ENCODE results near the gene HELZ. TPM values are rescaled to one million over a fixed set of nuclear protein-coding genes. Genes with fewer than 3 reads are reported as not detected.
"Not testable (repeated sequence)": the region's sequence is repeated elsewhere in the genome, so short reads cannot be mapped to it uniquely, and the experiment has no call there.

HELZ gene
- total and polyA plus RNA-seq, 10 donors: 2.5 to 154 (median 88.7) TPM

DNA sequence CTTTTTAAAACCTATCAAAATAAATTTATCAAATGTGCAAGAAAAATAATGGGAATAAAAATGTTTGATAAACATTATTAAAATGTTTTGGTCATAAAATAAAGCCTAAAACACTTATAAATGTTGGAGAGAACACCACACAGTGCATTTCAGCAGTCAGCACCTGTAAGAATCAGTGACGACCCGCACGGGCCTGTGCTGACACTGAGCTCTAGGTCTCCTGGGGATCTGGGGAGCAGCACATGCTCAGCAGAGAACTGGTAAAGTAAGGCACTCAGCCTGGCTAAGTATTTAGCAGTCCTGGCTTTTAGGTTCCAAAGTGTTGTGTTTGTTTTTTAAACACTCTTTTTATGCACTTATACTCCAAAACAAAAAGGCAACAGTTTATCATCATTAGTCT lies 46.9 kb downstream of the HELZ start:
- Histone ChIP-seq H3K4me1 (no peaks in the 10 kb centered on the region), H3K27ac (no peak overlapping the region), H3K4me3 (no peak overlapping the region), H3K27me3 (replicated peaks in 1 of 7) (no peaks in the 10 kb centered on the region), H3K36me3 (peaks cover 0 to 99% (median 44%) of the 10 kb centered on the region in 6 donors), H3K9me3 (no peaks in the 10 kb centered on the region)
- TF ChIP-seq, protein P1, sequence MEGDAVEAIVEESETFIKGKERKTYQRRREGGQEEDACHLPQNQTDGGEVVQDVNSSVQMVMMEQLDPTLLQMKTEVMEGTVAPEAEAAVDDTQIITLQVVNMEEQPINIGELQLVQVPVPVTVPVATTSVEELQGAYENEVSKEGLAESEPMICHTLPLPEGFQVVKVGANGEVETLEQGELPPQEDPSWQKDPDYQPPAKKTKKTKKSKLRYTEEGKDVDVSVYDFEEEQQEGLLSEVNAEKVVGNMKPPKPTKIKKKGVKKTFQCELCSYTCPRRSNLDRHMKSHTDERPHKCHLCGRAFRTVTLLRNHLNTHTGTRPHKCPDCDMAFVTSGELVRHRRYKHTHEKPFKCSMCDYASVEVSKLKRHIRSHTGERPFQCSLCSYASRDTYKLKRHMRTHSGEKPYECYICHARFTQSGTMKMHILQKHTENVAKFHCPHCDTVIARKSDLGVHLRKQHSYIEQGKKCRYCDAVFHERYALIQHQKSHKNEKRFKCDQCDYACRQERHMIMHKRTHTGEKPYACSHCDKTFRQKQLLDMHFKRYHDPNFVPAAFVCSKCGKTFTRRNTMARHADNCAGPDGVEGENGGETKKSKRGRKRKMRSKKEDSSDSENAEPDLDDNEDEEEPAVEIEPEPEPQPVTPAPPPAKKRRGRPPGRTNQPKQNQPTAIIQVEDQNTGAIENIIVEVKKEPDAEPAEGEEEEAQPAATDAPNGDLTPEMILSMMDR (IDR thresholded peaks at IDR 0.05 in 8 of 11, conservative IDR thresholded peaks at IDR 0.05 in 3 of 11): no peak
- no peak for TF ChIP-seq POLR2A (IDR thresholded peaks at IDR 0.05)
- no peak for TF ChIP-seq POLR2AphosphoS5 (IDR thresholded peaks at IDR 0.05)
- DNase-seq: no peak
- intact Hi-C loops (cut with DNase I; ENCODE audit: low total_unique reads): no loop called here
- WGBS, 5 donors: 82 to 95% (median 91%) methylated on average over 3 of the region's 3 CpGs

DNA sequence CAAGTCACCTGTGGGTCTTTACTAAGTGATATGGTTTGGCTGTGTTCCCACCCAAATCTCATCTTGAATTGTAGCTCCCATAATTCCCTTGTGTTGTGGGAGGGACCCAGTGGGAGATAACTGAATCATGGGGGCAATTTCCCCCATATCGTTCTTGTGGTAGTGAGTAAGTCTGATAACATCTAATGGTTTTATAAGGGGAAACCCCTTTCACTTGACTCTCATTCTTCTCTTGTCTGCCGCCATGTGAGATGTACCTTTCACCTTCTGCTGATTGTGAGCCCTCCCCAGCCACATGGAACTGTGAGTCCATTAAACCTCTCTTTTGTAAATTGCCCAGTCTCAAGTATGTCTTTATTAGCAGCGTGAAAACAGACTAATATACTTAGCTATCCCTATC lies 48.0 kb downstream of the HELZ start:
- H3K4me3 ChIP-seq; DNase-seq; H3K9me3 ChIP-seq; H3K4me1 ChIP-seq; intact Hi-C loops (cut with DNase I; ENCODE audit: low total_unique reads); H3K27ac ChIP-seq; H3K27me3 ChIP-seq (replicated peaks in 1 of 7): not testable (repeated sequence)
- WGBS, 5 donors: 72 to 85% (median 76%) methylated on average over 3 of the region's 3 CpGs
- H3K36me3 ChIP-seq: peaks cover 0 to 99% (median 38%) of the 10 kb centered on the region in 6 donors

DNA sequence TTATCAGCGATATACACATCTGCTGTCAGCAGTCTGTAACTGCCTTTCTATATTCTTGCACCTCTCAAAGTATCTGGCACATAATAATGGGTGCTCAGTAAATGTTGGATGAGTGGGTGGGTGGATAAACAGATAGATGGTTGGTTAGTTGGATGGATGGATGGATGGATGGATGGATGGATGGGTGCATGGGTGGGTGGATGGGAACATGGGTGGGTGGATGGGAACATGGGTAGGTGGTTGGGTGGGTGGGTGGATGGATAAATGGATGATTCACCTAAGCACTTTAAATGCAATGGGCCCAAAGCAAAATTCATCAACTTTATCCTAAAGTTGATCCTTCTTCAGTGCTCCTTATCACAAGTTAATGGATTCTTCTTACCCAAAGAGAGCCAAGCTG lies 48.6 kb downstream of the HELZ start:
- peaks cover 0 to 3% (median 0%) of the 10 kb centered on the region in 6 donors for H3K4me1 ChIP-seq
- TF ChIP-seq POLR2A (IDR thresholded peaks at IDR 0.05) (no peak), POLR2AphosphoS5 (IDR thresholded peaks at IDR 0.05) (no peak)
- TF ChIP-seq, protein P1 (IDR thresholded peaks at IDR 0.05 in 8 of 11, conservative IDR thresholded peaks at IDR 0.05 in 3 of 11): no peak
- no peak overlapping the region for H3K27ac ChIP-seq
- intact Hi-C loops (cut with DNase I; ENCODE audit: low total_unique reads): no loop called here
- H3K4me3 ChIP-seq: no peak overlapping the region
- DNase-seq: no peak
- peaks cover 0 to 99% (median 41%) of the 10 kb centered on the region in 6 donors for H3K36me3 ChIP-seq
- no peaks in the 10 kb centered on the region for H3K27me3 ChIP-seq (replicated peaks in 1 of 7)
- 96 to 100% (median 100%) methylated on average over 1 of the region's 1 CpG for WGBS, 5 donors
- no peaks in the 10 kb centered on the region for H3K9me3 ChIP-seq

DNA sequence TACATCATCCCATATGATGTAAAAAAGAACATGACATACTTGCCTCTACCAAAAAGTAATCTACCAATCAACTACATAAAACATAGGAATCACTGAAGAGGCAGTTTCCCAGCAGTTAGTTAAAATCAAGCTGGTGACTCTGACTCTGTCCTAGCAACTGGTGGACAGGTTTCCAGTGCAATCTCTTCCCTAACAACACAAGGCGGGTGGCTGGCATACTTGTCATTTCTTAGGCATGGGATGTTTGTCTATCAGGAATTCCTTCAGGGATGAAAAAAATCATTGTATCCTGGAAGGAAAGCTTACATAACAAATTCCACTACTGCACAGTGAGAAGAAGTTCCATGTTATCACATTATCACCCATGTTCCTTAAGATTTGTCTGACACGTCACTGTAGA lies 50.9 kb downstream of the HELZ start:
- DNase-seq: no peak
- 93 to 97% (median 95%) methylated on average over 2 of the region's 2 CpGs for WGBS, 5 donors
- Histone ChIP-seq H3K27me3 (replicated peaks in 1 of 7) (no peaks in the 10 kb centered on the region), H3K27ac (no peak overlapping the region), H3K9me3 (no peaks in the 10 kb centered on the region), H3K36me3 (peaks cover 0 to 99% (median 27%) of the 10 kb centered on the region in 6 donors), H3K4me1 (peaks cover 0 to 3% (median 0%) of the 10 kb centered on the region in 6 donors), H3K4me3 (no peak overlapping the region)
- intact Hi-C loops (cut with DNase I; ENCODE audit: low total_unique reads): no loop called here
- TF ChIP-seq POLR2A (IDR thresholded peaks at IDR 0.05): no peak
- no peak for TF ChIP-seq POLR2AphosphoS5 (IDR thresholded peaks at IDR 0.05)
- TF ChIP-seq, protein P1 (IDR thresholded peaks at IDR 0.05 in 8 of 11, conservative IDR thresholded peaks at IDR 0.05 in 3 of 11): no peak

DNA sequence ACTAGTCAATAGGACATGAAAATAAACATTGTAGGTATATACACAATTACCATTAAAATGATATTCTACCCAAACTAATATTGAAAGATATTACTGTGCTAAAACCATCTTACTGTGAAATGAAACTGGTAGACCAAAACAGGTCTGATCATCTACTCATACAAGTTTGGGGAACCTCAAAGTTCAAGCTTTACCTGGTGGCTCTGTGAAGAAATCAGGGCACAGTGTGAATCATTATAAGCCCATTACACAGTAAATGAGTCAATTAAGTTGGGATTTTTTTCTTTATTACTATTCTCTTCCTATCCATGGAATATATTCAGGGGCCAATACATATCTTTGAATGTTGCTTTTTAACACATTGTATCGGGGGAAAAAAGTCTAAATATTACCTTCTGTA lies 57.1 kb downstream of the HELZ start:
- no peak overlapping the region for H3K27ac ChIP-seq
- intact Hi-C loops (cut with DNase I; ENCODE audit: low total_unique reads): no loop called here
- TF ChIP-seq, protein P1 (IDR thresholded peaks at IDR 0.05 in 8 of 11, conservative IDR thresholded peaks at IDR 0.05 in 3 of 11): no peak
- TF ChIP-seq POLR2A (IDR thresholded peaks at IDR 0.05) (no peak), POLR2AphosphoS5 (IDR thresholded peaks at IDR 0.05) (no peak)
- 95 to 100% (median 98%) methylated on average over 1 of the region's 1 CpG for WGBS, 5 donors
- H3K27me3 ChIP-seq (replicated peaks in 1 of 7): no peaks in the 10 kb centered on the region
- H3K4me3 ChIP-seq: no peak overlapping the region
- H3K36me3 ChIP-seq: peaks cover 0 to 81% (median 25%) of the 10 kb centered on the region in 6 donors
- DNase-seq: no peak
- no peaks in the 10 kb centered on the region for H3K9me3 ChIP-seq
- peaks cover 0 to 12% (median 2%) of the 10 kb centered on the region in 6 donors for H3K4me1 ChIP-seq
